KOPT-K1 (cell line): ENCODE data around the gene HDAC5.
A peak's percentile ranks its signal among the peaks of the same experiment; 100 is the strongest.
"Not testable (repeated sequence)": the region's sequence is repeated elsewhere in the genome, so short reads cannot be mapped to it uniquely, and the experiment has no call there.

Experiments used
- H3K27ac ChIP-seq: fragments of 200-600 bp; sonication (generic); 2 replicates; pipeline ENCODE4 v1.5.1; 2016; ENCODE audit warnings: antibody characterized with exemption, mild to moderate bottlenecking, low read depth, low read length; ENCODE audit not compliant: poor library complexity, severe bottlenecking
- H3K36me3 ChIP-seq: fragments of 200-600 bp; sonication (generic); 2 replicates; pipeline ENCODE4 v1.5.1; 2017; ENCODE audit warnings: antibody characterized with exemption, mild to moderate bottlenecking, low read length, moderate library complexity; ENCODE audit not compliant: insufficient read depth
- H3K9me3 ChIP-seq: fragments of 200-600 bp; sonication (generic); 2 replicates; pipeline ENCODE4 v1.5.1; 2017; ENCODE audit warnings: antibody characterized with exemption, low read length, mild to moderate bottlenecking; ENCODE audit not compliant: insufficient read depth, poor library complexity, severe bottlenecking

Gene HDAC5

DNA sequence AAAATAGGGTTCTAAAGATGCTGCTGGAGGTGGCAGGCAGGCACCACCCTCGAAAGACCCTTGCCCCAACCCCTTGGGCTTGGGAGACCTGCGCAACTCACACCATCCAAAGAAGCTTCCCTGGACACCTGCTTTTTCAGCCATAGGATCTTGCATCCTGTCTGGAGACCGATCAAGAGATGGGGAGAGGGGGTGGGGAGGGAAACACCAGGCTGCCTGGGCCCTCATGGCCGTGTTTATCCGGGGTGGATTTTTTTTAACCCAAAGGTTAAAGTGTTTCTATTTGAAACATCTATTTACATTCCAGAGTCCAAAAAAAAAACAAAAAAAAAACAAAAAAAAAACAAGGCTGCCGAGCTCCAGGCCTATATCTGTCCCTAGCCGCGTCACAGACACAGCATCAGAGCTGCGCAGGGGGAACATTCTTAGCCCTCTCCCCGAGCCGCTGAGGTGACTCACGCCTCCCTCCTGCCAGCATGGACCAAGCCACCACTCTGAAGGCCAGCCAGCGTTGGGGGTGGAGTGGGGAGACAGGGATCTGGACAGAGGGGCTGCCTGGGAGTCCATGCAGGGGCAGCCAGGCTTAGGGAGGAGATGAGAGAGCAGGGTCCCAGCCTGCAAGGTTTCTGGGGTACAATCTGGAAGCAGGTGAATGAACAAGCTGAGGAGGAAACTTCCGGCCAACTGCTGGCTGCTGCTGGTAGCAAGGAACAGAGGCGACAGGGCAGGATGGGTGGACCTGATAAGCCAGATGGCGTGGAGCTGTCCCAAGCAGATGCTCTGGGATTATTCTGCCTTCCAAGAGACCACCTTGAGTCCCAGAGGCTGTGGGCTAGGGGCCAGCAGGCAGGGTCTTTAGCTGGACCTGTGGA lies 14.8 kb downstream of the HDAC5 start:
- H3K27ac ChIP-seq: no peak overlapping the region
- H3K36me3 ChIP-seq: no peaks in the 10 kb centered on the region

DNA sequence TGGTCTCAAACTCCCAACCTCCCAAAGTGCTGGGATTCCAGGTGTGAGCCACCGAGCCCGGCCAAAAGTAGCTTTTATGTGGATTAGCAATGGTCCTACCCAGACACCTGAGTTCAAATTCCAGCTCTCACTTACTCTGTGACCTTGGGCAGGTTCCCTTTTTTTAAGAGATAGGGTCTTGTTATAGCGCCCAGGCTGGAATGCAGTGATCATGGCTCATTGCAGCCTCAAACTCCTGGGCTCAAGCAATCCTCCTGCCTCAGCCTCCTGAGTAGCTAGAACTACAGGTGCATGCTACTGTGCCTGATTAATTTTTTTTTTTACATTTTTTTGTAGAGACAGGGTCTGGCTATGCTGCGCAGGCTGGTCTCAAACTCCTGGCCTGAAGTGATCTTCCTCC lies 16.6 kb downstream of the HDAC5 start:
- H3K27ac ChIP-seq: no peak overlapping the region

More for the DNA sequence above, 14.8 kb downstream of the HDAC5 start:
- no peaks in the 10 kb centered on the region for H3K9me3 ChIP-seq

DNA sequence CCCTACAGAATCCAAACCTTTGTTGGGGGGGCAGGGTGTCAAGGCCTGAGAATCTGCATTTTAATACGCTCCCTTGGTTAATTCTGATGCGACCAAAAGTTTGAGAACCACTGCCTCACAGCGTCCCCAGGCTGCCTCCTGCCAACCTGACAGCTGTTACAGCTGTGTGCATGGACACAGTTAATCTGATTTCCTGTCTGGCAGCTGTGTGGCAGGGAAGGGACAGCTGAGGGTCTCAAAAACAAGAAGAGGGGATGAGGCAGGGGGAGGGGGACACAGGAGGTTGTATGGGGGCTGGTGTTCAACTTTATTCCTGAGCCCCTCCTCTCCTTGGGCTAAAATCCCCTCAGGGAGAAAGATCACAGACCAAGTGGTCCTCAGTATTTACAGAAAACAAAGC lies 17.5 kb downstream of the HDAC5 start:
- no peak overlapping the region for H3K27ac ChIP-seq
- no peaks in the 10 kb centered on the region for H3K36me3 ChIP-seq
- H3K9me3 ChIP-seq: no peaks in the 10 kb centered on the region

More for the DNA sequence above, 16.6 kb downstream of the HDAC5 start:
- no peaks in the 10 kb centered on the region for H3K36me3 ChIP-seq
- no peaks in the 10 kb centered on the region for H3K9me3 ChIP-seq

DNA sequence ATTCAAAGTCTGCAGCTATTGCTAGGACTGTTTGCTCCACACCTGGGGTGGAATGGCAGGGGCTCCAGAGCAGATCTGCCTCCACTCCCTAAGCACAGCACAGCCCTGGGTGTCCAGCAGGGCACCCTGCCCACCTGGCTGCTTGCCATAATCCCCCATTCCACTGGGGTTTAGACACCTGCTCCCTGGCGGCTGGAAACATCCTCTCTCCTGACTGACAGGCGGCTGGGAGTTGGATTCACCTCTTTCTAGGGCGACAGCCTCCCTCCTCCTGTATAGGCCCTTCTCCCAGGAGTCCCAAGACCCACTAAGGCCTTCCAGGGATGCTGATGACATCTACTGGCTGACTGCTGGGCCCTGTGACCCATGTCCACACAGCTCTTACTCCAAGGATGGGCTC lies 18.0 kb downstream of the HDAC5 start:
- no peaks in the 10 kb centered on the region for H3K9me3 ChIP-seq
- H3K27ac ChIP-seq: no peak overlapping the region
- no peaks in the 10 kb centered on the region for H3K36me3 ChIP-seq

DNA sequence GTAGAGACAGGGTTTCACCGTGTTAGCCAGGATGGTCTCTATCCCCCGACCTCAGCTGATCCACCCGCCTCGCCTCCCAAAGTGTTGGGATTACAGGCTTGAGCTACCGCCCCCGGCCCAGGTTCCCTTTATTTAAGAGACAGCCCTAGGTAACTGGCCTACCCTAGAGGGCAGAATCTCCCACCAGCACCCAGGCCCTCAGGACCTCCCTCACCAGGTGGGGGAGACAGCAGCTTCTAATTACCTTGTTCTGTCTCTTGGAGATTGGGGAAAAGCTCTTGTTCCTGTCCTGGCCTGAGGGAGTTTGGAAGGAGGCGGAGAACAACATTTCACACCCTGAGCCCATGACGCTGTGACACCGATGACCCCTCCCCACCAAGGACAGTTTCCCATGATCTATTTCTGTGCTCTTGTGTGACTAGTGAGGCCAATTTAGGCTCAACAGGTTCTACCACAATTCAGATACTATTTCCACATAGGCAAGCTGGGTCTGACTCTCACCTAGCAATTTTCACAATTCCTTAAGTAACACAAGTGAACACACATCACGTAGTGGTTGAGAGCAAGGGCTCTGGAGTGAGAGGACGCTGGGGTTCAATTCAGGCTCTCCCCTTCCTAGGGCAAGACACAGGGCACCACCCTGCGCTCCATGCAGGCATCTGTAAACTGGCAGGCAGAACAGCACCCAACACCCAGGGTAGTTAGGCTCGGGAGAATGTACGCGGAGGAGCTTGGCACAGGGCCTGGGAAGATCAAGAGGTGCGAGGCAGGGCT lies 20.4 kb downstream of the HDAC5 start:
- Histone ChIP-seq H3K9me3 (no peaks in the 10 kb centered on the region), H3K27ac (no peak overlapping the region), H3K36me3 (no peaks in the 10 kb centered on the region)

DNA sequence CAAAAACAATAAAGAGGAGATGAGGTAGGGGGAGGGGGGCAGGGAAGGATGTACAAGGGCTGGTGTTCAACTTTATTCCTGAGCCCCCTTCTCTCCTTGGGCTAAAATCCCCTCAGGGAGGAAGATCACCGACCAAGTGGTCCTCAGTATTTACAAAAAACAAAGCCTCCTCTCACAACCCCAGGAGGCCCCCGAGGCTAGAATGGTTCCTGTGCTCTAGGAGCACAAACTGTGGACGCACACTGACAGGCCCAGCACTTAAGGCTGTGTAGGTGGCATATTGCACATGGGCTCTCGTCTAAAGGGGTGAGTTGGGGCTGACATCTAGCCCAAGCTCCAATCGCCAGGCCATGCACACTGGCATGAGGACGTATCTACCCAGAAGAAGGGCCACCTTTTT lies 21.6 kb downstream of the HDAC5 start:
- H3K36me3 ChIP-seq, H3K9me3 ChIP-seq, H3K27ac ChIP-seq: not testable (repeated sequence)

DNA sequence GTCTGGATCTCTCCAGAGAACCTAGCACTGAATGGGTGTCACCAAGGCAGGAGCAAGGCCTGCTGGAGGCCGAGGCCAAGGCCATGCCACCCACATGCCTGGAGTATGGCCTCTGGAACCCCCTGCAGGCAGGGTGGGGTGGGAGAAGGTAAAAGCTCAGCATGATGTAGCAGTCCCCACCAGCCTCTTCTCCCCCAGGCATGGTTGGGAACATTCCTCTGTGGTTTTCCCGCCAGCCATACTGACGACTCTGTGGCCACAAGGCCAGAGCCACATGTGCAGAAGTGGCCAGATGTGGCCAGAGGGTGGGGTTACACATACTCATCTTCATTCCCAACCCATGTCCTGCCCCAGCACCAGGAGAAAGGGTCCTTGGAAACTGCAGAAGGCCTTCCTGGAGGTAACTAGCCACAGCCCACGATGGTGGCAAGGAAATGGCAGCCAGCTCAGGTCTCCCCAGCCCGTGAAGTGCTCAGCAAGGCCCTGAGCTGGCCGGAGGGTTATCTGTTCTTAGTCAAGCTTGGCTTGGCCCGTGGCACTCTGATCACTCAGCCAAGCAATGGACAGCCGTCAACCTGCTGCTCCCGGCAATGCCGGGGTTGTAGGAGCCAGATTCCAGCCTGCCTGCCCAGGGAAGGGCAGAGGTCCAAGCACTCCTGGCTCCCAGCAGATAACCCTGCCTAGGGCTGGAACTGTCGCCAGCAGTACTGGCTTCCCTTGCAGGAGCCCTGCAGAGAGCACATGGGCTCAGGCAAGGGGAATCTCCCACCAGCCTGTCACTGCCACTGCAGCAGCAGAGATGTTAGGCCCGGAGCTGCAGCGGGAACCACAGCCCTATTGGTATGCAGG lies 26.1 kb downstream of the HDAC5 start:
- Histone ChIP-seq H3K9me3 (no peaks in the 10 kb centered on the region), H3K27ac (no peak overlapping the region), H3K36me3 (no peaks in the 10 kb centered on the region)

DNA sequence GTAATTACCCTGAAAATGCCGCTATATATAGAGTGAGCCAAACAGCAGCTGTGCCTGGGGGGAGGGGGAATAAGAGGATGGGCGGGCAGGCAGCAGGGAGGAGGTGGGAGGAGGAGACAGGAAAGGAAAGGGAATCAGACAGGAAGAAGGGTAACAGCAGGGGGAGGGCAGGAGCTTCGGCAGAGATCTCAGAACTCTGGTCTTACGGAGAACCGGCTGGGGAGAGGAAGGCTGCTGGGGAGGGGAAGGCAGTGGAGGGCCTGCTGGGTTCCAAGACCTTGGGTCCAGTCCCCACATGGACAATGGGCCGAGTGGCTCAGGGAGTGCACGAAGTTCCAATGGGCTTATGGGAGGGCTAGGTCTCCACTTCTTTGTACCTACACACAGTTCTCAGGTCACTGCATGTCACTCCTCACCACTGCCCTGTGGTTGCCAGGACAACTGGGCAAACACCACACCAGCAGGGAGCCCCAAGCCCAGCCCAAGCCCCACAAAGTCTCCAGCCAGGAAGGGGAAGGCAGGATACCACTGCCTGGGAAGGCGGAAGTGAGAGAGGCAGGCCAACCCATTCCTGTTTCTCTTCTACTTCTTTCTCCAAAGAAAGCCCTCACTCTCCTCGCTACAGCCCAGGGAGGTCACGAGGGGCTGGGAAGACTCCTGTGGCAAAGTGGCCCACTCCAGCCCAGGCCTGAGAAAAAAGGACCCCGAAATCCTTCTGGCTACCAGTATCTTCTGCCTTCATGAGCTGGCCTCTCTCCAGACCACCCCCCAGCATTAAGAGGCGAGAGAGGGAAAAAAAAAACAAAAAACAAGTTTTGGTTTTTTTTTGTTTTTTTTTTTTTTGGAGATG lies 27.6 kb downstream of the HDAC5 start:
- peak overlapping the region; percentile 60 for H3K27ac ChIP-seq
- no peaks in the 10 kb centered on the region for H3K9me3 ChIP-seq
- H3K36me3 ChIP-seq: no peaks in the 10 kb centered on the region

DNA sequence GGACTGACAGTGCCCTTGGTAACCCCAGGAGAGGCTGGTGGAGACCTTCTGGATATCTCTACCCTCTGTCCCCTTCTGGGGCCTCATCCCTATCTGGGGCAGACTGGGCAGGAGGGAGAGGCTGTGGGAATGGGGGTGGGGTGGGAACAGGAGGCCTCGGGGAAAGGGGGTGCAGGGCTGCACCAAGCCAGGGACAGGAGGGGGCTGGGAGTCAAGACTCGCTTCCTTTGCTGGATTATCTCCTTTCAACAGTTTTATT lies 28.1 kb downstream of the HDAC5 start:
- Histone ChIP-seq H3K9me3 (no peaks in the 10 kb centered on the region), H3K27ac (peak overlapping the region; percentile 60)

DNA sequence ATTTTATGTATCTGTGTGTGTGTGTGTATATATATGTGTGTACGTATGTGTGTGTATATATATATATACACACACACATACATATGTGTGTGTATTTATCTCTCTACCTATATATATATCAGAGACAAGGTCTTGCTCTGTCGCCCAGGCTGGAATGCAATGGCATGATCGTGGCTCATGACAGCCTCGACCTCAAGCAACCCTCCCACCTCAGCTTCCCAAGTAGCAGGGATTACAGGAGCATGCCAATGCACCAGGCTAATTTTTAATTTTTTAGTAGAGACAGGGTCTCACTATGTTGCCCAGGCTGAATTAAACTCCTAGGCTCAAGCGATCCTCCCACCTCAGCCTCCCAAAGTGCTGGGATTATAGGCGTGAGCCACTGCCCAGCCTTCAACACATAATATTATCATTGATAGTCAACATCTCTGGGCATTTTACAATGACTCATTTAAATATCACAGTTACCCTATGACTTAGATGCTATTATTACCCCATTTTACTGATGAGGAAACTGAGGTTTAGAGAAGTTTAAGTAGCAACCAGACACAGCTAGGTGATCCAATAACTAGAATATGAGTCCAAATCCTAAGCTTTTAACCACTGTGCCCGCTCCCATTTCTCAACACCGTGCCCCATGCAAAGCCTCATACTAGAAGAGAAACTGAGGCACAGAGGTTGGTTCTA lies 28.6 kb downstream of the HDAC5 start:
- peak overlapping the region; percentile 60 for H3K27ac ChIP-seq
- H3K9me3 ChIP-seq: no peaks in the 10 kb centered on the region
- H3K36me3 ChIP-seq: no peaks in the 10 kb centered on the region

More for the DNA sequence above, 28.1 kb downstream of the HDAC5 start:
- no peaks in the 10 kb centered on the region for H3K36me3 ChIP-seq

DNA sequence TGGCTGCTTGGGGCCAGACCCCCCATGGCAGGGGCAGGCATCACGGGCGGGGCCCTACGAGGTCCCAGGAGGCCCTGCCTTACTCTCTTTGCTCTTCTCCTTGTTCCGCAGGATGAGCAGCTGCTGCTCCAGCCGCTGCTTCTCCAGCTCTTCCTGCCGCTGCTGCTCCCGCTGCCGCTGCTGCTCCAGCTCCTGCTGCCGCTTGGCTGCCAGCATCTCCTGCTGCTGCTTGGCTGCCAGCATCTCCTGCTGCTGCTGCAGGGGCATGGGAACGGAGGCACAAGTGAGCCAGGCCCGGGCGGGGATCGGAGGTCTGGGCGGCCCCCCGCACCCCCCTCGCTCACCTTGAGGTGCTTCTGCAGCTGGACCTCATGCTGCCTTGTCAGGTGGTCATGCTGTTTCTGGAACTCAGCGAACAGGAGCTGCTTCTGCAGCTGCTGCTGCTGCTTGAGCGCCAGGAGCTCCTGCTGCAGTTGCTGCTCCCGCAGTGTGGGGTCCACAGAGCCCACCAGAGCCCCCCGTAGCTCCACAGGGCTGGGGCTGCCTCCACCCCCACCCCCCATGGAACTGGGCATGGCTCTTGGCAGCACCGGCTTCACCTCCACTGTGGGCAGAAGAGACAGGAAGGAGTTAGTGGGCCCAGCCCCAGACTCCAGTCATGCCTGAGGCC lies 30.1 kb downstream of the HDAC5 start:
- no peaks in the 10 kb centered on the region for H3K36me3 ChIP-seq
- H3K27ac ChIP-seq: no peak overlapping the region
- H3K9me3 ChIP-seq: no peaks in the 10 kb centered on the region

DNA sequence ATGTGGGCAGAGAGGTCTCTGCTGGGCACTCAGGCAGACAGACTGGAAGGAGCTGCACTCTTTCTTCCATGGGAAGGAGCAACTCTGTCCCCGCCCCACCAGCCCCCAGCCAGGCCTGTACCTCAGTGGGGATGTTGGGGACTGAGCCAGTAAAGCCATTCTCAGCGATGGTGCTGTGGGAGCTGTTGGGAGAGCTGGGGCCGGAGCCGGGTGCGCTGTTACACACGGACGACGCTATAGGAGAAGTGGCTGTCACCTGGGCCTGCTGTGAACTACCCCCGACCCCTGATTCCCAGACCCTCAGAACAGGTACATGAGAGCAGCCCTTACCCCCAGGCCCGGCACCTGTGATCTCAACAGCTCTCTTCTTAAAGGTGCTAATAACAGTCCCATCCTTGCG lies 31.4 kb downstream of the HDAC5 start:
- Histone ChIP-seq H3K27ac (no peak overlapping the region), H3K36me3 (no peaks in the 10 kb centered on the region), H3K9me3 (no peaks in the 10 kb centered on the region)

DNA sequence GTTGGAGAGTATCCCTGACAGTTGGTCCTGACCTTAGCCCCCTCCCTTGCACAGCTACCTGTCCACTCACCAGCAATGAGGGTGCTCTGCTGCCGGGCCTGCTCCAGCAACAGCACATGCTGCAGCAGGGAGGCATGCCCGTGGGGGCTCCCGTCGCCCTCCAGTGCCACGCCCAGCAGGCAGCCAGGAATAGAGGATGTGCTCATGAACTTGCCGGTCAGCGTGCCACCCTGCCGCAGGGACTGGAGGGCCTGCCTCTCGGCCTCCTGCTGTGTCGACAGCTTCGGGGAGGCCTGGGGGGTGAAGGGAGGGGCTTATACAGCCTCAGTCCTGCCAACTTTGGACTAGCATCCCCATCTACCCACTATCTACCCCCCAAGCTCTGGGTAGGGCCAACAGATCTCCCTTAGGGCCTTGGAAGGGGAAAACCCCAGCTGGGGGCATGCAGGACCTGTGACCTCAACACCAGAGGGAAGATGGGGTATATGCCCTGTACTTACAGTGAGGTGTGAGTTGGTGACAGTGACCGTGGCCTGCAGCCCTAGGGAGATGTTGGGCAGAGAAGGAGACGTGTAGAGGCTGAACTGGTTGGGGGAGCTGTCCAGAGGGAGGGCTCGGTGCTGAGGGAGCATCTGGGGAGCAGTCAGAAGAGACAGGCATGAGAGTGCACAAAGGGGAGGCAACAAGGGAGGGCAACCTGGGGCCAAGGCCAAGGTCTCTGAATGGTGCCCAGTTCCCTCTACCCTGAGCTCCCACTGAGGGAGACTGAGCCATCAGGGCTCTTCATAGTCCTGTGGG lies 32.0 kb downstream of the HDAC5 start:
- Histone ChIP-seq H3K27ac (no peak overlapping the region), H3K36me3 (no peaks in the 10 kb centered on the region), H3K9me3 (no peaks in the 10 kb centered on the region)
